IMR-90 (cell line): ENCODE measurements around the gene PCSK6. TPM values are rescaled to one million over a fixed set of nuclear protein-coding genes. Genes with fewer than 3 reads are reported as not detected.

Source experiments
- ATAC-seq: fragments of 200-7000 bp; cut with Tn5 transposase; 2 replicates; pipeline ENCODE4 v1.9.1; 2020; ENCODE audit warnings: low read depth, mild to moderate bottlenecking, moderate library complexity
- BruUV-seq: library from RNA; stranded (reverse); fragments of 400-500 nt; replicated peaks from 2 replicates; lab custom pipeline; 2021; lab: Mats Ljungman, UMichigan
- CTCF ChIA-PET: fragments of 300-600 bp; formaldehyde crosslinking; extraction: SDS; loops from one replicate; lab custom pipeline; 2021; ENCODE audit warnings: antibody characterized with exemption; lab: Yijun Ruan, JAX
- POLR2A ChIA-PET: fragments of 300-600 bp; sonication (Branson Sonifier 250); formaldehyde crosslinking; loops from one replicate; lab custom pipeline; 2022; ENCODE audit warnings: antibody characterized with exemption; ENCODE audit not compliant: unreplicated experiment; lab: Charles Lee
- DNase-seq: peaks from one replicate; pipeline ENCODE4 v3.0.0; 2013
- H2AFZ ChIP-seq: replicated peaks from 2 replicates; pipeline ENCODE3; 2013; ENCODE audit warnings: low read length, mild to moderate bottlenecking; ENCODE audit not compliant: poor library complexity
- H2AK5ac ChIP-seq: 2 replicates; pipeline ENCODE4 v1.6.1; 2013; ENCODE audit warnings: low read depth, low read length, inconsistent platforms
- H2AK9ac ChIP-seq: replicated peaks from 2 replicates; pipeline ENCODE3; 2013; ENCODE audit warnings: mild to moderate bottlenecking, low read depth, low read length, moderate library complexity; ENCODE audit not compliant: poor library complexity
- H2BK120ac ChIP-seq: 2 replicates; pipeline ENCODE4 v1.6.1; 2013; ENCODE audit warnings: low read depth, low read length, inconsistent platforms
- H2BK15ac ChIP-seq: 3 replicates; pipeline ENCODE4 v1.6.1; 2013; ENCODE audit warnings: low read depth, low read length, inconsistent platforms
- H2BK20ac ChIP-seq: 2 replicates; pipeline ENCODE4 v1.6.1; 2013; ENCODE audit warnings: low read depth, mild to moderate bottlenecking, inconsistent platforms, low read length, moderate library complexity
- H2BK5ac ChIP-seq: 2 replicates; pipeline ENCODE4 v1.6.1; 2013; ENCODE audit warnings: mild to moderate bottlenecking, low read depth, low read length, inconsistent platforms; ENCODE audit not compliant: poor library complexity, severe bottlenecking
- H3K14ac ChIP-seq: replicated peaks from 2 replicates; pipeline ENCODE4 v1.6.1; 2013; ENCODE audit warnings: low read depth, low read length, inconsistent platforms
- H3K18ac ChIP-seq: 2 replicates; pipeline ENCODE4 v1.6.1; 2013; ENCODE audit warnings: low read depth, low read length, control low read depth
- H3K23ac ChIP-seq: 2 replicates; pipeline ENCODE4 v1.6.1; 2013; ENCODE audit warnings: low read depth, low read length, inconsistent platforms
- H3K27ac ChIP-seq: 2 replicates; pipeline ENCODE4 v1.5.1; 2013; ENCODE audit warnings: mild to moderate bottlenecking, control low read depth, low read length; ENCODE audit not compliant: insufficient read depth
- H3K27me3 ChIP-seq: 2 replicates; pipeline ENCODE4 v1.6.1; 2013; ENCODE audit warnings: low read length; ENCODE audit not compliant: control insufficient read depth, insufficient read depth
- H3K36me3 ChIP-seq: 2 replicates; pipeline ENCODE4 v1.6.1; 2013; ENCODE audit warnings: low read length, mixed read lengths; ENCODE audit not compliant: control insufficient read depth, insufficient read depth
- H3K4ac ChIP-seq: 2 replicates; pipeline ENCODE4 v1.6.1; 2013; ENCODE audit warnings: low read depth, low read length, inconsistent platforms
- H3K4me1 ChIP-seq: 2 replicates; pipeline ENCODE4 v1.6.1; 2013; ENCODE audit warnings: low read length, mixed read lengths; ENCODE audit not compliant: control insufficient read depth, insufficient read depth
- H3K4me2 ChIP-seq: 2 replicates; pipeline ENCODE4 v1.6.1; 2013; ENCODE audit warnings: low read depth, mild to moderate bottlenecking, control low read depth, low read length, moderate library complexity
- H3K4me3 ChIP-seq: 2 replicates; pipeline ENCODE4 v1.5.1; 2013; ENCODE audit warnings: low read depth, mild to moderate bottlenecking, control low read depth, low read length, moderate library complexity; ENCODE audit not compliant: insufficient read depth
- H3K56ac ChIP-seq: 2 replicates; pipeline ENCODE4 v1.6.1; 2013; ENCODE audit warnings: low read length, inconsistent platforms; ENCODE audit not compliant: insufficient read depth; ENCODE audit errors: extremely low read depth
- H3K79me1 ChIP-seq, 2 experiments: 2 replicates each; pipeline ENCODE4 v1.6.1; 2013; ENCODE audit warnings: low read length in 2 of 2, inconsistent platforms in 1 of 2, low read depth in 1 of 2
- H3K9ac ChIP-seq: 2 replicates; pipeline ENCODE4 v1.6.1; 2013; ENCODE audit warnings: low read depth, low read length, control low read depth
- H3K9me1 ChIP-seq: 2 replicates; pipeline ENCODE4 v1.6.1; 2013; ENCODE audit warnings: low read length, inconsistent platforms; ENCODE audit not compliant: insufficient read depth
- H3K9me3 ChIP-seq: 2 replicates; pipeline ENCODE4 v1.6.1; 2013; ENCODE audit warnings: low read length; ENCODE audit not compliant: control insufficient read depth, insufficient read depth
- H4K20me1 ChIP-seq: 2 replicates; pipeline ENCODE4 v1.6.1; 2013; ENCODE audit warnings: low read length, inconsistent platforms; ENCODE audit not compliant: insufficient read depth
- H4K5ac ChIP-seq: 2 replicates; pipeline ENCODE4 v1.6.1; 2013; ENCODE audit warnings: mild to moderate bottlenecking, low read depth, low read length, control low read depth
- H4K8ac ChIP-seq, 2 experiments: 2 replicates each; pipeline ENCODE4 v1.6.1; 2013; ENCODE audit warnings: low read depth in 2 of 2, low read length in 2 of 2, control low read depth in 1 of 2, inconsistent platforms in 1 of 2
- H4K91ac ChIP-seq: 2 replicates; pipeline ENCODE4 v1.6.1; 2013; ENCODE audit warnings: low read depth, low read length, inconsistent platforms; ENCODE audit not compliant: insufficient read depth
- BHLHE40 ChIP-seq: fragments of 150-350 bp; IDR thresholded peaks from 2 replicates; pipeline ENCODE4 v1.6.1; 2016; ENCODE audit warnings: mild to moderate bottlenecking, low read depth, low read length
- CEBPB ChIP-seq: IDR thresholded peaks from 2 replicates; pipeline ENCODE4 v1.6.1; 2012; ENCODE audit warnings: low read depth, low read length, improper control_type of control experiment
- CHD1 ChIP-seq: IDR thresholded peaks from 2 replicates; pipeline ENCODE4 v1.6.1; 2012; ENCODE audit warnings: low read depth, low read length, improper control_type of control experiment
- CTCF ChIP-seq: conservative IDR thresholded peaks from 2 replicates; pipeline ENCODE4 v1.5.1; 2012; ENCODE audit warnings: mild to moderate bottlenecking, low read depth, low read length, improper control_type of control experiment
- FOS ChIP-seq: fragments of 150-350 bp; IDR thresholded peaks from 2 replicates; pipeline ENCODE4 v1.6.1; 2016; ENCODE audit warnings: low read depth, low read length
- MAFK ChIP-seq: IDR thresholded peaks from 2 replicates; pipeline ENCODE4 v1.6.1; 2012; ENCODE audit warnings: low read depth, low read length, improper control_type of control experiment
- MAZ ChIP-seq: IDR thresholded peaks from 2 replicates; pipeline ENCODE4 v1.6.1; 2012; ENCODE audit warnings: low read depth, mild to moderate bottlenecking, low read length, improper control_type of control experiment, moderate library complexity, borderline replicate concordance
- MXI1 ChIP-seq: IDR thresholded peaks from 2 replicates; pipeline ENCODE4 v1.6.1; 2012; ENCODE audit warnings: low read depth, mild to moderate bottlenecking, low read length, moderate library complexity, borderline replicate concordance
- NFE2L2 ChIP-seq: fragments of 150-350 bp; IDR thresholded peaks from 2 replicates; pipeline ENCODE4 v1.6.1; 2016; ENCODE audit warnings: low read depth, mild to moderate bottlenecking, low read length
- POLR2A ChIP-seq: IDR thresholded peaks from 2 replicates; pipeline ENCODE4 v1.6.1; 2012; ENCODE audit warnings: mild to moderate bottlenecking, low read depth, low read length
- RAD21 ChIP-seq: IDR thresholded peaks from 2 replicates; pipeline ENCODE4 v1.6.1; 2012; ENCODE audit warnings: low read length, improper control_type of control experiment
- RCOR1 ChIP-seq: IDR thresholded peaks from 2 replicates; pipeline ENCODE4 v1.6.1; 2012; ENCODE audit warnings: mild to moderate bottlenecking, low read length, improper control_type of control experiment; ENCODE audit not compliant: insufficient replicate concordance
- RFX5 ChIP-seq: IDR thresholded peaks from 2 replicates; pipeline ENCODE4 v1.8.0; 2012; ENCODE audit warnings: low read depth, mild to moderate bottlenecking, low read length, moderate library complexity
- SMC3 ChIP-seq: fragments of 150-350 bp; IDR thresholded peaks from 2 replicates; pipeline ENCODE4 v1.6.1; 2016; ENCODE audit warnings: low read depth, mild to moderate bottlenecking, antibody characterized with exemption, low read length, moderate library complexity
- USF2 ChIP-seq: fragments of 150-350 bp; IDR thresholded peaks from 2 replicates; pipeline ENCODE4 v1.6.1; 2017; ENCODE audit warnings: mild to moderate bottlenecking, antibody characterized with exemption, low read length, low read depth
- WGBS, 2 experiments: methylation state at CpG; one replicate each; pipeline versions ENCODE4 v1.1.5 to v1.1.7; 2013; ENCODE audit warnings: missing lambda C conversion rate in 2 of 2; ENCODE audit not compliant: insufficient read length in 1 of 2; ENCODE audit errors: extremely low coverage in 2 of 2; 5-methylcytosine and 5-hydroxymethylcytosine counted together
- dilution Hi-C: fragments of 300-500 bp; cut with HindIII; formaldehyde crosslinking; loops from one replicate; pipeline ENCODE4 v1.14.3; 2018; ENCODE audit warnings: low sequenced_read_pairs; ENCODE audit not compliant: unreplicated experiment
- in situ Hi-C: fragments of 300-500 bp; cut with MboI; formaldehyde crosslinking; loops from 3 replicates; pipeline ENCODE4 v1.14.3; 2019; ENCODE audit warnings: low sequenced_read_pairs, inconsistent platforms, mixed read lengths
- intact Hi-C: fragments of 100-400 bp; cut with micrococcal nuclease; formaldehyde crosslinking; loops from 2 replicates; pipeline ENCODE4 v1.10.0; 2022
- polyA plus RNA-seq, 3 experiments: library from polyadenylated mRNA; depleted of rRNA; stranded (reverse); fragments of >200 nt; gene quantifications; 2 replicates each; pipeline ENCODE4 v1.2.3, GENCODE V29; 2012; ENCODE audit warnings: low replicate concordance in 1 of 3
- total RNA-seq: library from RNA; depleted of rRNA; stranded (reverse); fragments of >200 nt; gene quantifications from 2 replicates; pipeline ENCODE4 v1.2.3, GENCODE V29; 2012
- TF ChIP-seq, protein P1 (sequence below): fragments of 150-350 bp; IDR thresholded peaks from 2 replicates; pipeline ENCODE4 v1.6.1; 2016; ENCODE audit warnings: low read depth, mild to moderate bottlenecking, low read length, moderate library complexity, borderline replicate concordance

The PCSK6 gene
- total and polyA plus RNA-seq, 2 of the 4 experiments (the other 2 are of a cell fraction) = not detected

- POLR2A ChIA-PET = interaction anchor here (0.6 kb wide), 1 partner anchor 486 kb away, joined by 3 read pairs; no protein-coding TSS in a partner anchor
Measured at GRCh38 chr15:101288905-101289513, 200.5 kb downstream of the PCSK6 start.

More at GRCh38 chr15:101288905-101289513, 200.5 kb downstream of the PCSK6 start:
- intact Hi-C loops (no loop called here), dilution Hi-C loops (no loop called here), in situ Hi-C loops (no loop called here)
- no peak overlapping the region for H3K9ac ChIP-seq
- BruUV-seq = no TSS peak
- H3K27me3 ChIP-seq = no peaks in the 10 kb centered on the region
- no peak overlapping the region for H3K4me2 ChIP-seq
- no peak overlapping the region for H2BK20ac ChIP-seq
- H3K9me3 ChIP-seq = no peaks in the 10 kb centered on the region
- H4K20me1 ChIP-seq = peaks cover 38% of the 10 kb centered on the region
- H2BK120ac ChIP-seq = no peak overlapping the region
- no peak overlapping the region for H2BK5ac ChIP-seq
- ATAC-seq (peak; percentile 46; the same call in 1 of the 2 replicates), DNase-seq (peak; percentile 55)
- no peak overlapping the region for H2AK9ac ChIP-seq
- no peak overlapping the region for H4K5ac ChIP-seq
- no peak overlapping the region for H3K18ac ChIP-seq
- TF ChIP-seq RCOR1 (no peak), POLR2A (no peak), SMC3 (peak; percentile 45), CEBPB (no peak), CHD1 (no peak), MXI1 (no peak), FOS (no peak), USF2 (no peak), MAFK (no peak), RFX5 (no peak), NFE2L2 (no peak), MAZ (no peak), RAD21 (peak; percentile 37), CTCF (peak; percentile 61), BHLHE40 (no peak)
- TF ChIP-seq, protein P1, sequence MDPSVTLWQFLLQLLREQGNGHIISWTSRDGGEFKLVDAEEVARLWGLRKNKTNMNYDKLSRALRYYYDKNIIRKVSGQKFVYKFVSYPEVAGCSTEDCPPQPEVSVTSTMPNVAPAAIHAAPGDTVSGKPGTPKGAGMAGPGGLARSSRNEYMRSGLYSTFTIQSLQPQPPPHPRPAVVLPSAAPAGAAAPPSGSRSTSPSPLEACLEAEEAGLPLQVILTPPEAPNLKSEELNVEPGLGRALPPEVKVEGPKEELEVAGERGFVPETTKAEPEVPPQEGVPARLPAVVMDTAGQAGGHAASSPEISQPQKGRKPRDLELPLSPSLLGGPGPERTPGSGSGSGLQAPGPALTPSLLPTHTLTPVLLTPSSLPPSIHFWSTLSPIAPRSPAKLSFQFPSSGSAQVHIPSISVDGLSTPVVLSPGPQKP = no peak
- no peak overlapping the region for H3K56ac ChIP-seq
- WGBS, 2 experiments = no CpG with 5 or more reads among the region's 8 CpGs
- H3K23ac ChIP-seq = no peak overlapping the region
- H2AK5ac ChIP-seq = no peak overlapping the region
- H3K36me3 ChIP-seq = peaks cover 31% of the 10 kb centered on the region
- CTCF ChIA-PET = interaction anchor here (0.6 to 2.4 kb wide), 6 partner anchors 13 to 671 kb away, joined by 3 to 9 read pairs (median 4); no protein-coding TSS in a partner anchor
- no peak overlapping the region for H3K27ac ChIP-seq
- no peak overlapping the region for H3K4ac ChIP-seq
- no peak overlapping the region for H3K4me3 ChIP-seq
- no peak overlapping the region for H4K91ac ChIP-seq
- no peak overlapping the region for H2AFZ ChIP-seq
- no peak overlapping the region for H4K8ac ChIP-seq
- H2BK15ac ChIP-seq = no peak overlapping the region
- no peaks in the 10 kb centered on the region for H3K9me1 ChIP-seq
- no peak overlapping the region for H3K14ac ChIP-seq
- H3K4me1 ChIP-seq = peaks cover 4% of the 10 kb centered on the region
- H3K79me1 ChIP-seq = peaks cover 30 to 52% of the 10 kb centered on the region in 2 experiments
